GM18907 (cell line): ENCODE measurements around the gene NRIP1.

Source experiments
- ATAC-seq: cut with Tn5 transposase; IDR thresholded peaks from one replicate; pipeline ENCODE4 v1.9.1; 2021; ENCODE audit warnings: mild to moderate bottlenecking, moderate library complexity; ENCODE audit not compliant: unreplicated experiment

Gene NRIP1

GRCh38 chr21:14985306-14985705, 79.5 kb downstream of the NRIP1 start:
- no peak for ATAC-seq

GRCh38 chr21:14982336-14982735, 82.5 kb downstream of the NRIP1 start:
- ATAC-seq = no peak

- no peak for ATAC-seq
These were observed 83.6 kb downstream of the NRIP1 start for GRCh38 chr21:14981246-14981645.

DNA sequence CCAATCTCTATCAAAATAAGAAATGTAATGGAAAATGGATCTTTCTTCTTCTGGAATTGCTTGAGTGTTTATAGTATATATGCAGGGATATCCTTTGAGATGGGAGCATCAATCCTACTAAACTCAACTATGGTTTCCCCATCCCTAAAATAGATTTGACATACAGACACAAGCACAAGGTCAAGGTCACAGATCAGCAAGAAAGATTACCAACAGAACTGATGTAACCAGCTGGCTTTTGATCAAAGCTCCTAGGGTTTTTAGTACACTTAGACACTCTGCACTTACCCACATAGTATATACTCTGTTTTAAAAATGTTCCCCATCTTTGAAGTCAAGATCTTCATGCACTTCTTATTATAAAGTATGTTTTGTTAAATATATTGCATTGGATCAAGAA, 85.5 kb downstream of the NRIP1 start:
- no peak for ATAC-seq

- ATAC-seq = no peak
These were observed 87.0 kb downstream of the NRIP1 start for GRCh38 chr21:14977814-14978213.

- ATAC-seq = no peak
These were observed 89.5 kb downstream of the NRIP1 start for GRCh38 chr21:14975136-14975919.

DNA sequence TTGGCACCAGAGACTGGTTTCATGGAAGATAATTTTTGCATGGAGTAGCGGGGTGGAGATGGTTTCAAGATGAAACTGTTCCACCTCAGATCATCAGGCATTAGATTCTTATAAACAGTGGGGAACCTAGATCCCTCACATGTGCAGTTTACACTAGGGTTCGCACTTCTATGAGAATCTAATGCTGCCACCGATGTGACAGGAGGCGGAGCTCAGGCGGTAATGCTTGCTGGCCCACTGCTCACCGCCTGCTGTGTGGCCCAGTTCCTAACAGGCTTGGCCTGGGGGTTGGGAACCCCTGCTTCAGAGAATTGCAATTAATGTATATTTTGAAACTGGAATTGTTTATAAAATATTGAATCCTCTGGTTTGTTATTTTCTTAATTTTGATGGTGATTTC, 92.1 kb downstream of the NRIP1 start:
- ATAC-seq = no peak

GRCh38 chr21:14968821-14969220, 96.0 kb downstream of the NRIP1 start:
- ATAC-seq = no peak

GRCh38 chr21:14968029-14968428, 96.8 kb downstream of the NRIP1 start:
- no peak for ATAC-seq

DNA sequence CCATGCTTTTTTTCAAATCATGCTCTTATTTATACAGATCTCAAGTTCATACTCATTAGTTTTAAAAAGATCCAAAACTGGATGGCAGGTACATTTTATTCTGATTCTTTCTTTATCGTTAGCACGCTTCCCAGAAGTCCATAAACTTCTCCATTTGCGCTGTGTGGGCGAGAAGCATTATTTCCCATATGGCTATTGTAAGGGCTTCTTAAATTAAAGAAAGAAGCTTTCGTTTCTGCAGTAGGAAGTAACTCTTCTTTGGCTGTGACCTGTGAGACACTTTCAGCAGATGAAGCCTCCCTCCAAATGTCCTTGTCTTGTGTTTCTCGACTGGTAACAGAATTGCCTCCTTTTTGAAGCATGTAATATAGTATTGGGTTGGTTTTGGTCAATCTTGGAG, 100.2 kb downstream of the NRIP1 start:
- no peak for ATAC-seq

DNA sequence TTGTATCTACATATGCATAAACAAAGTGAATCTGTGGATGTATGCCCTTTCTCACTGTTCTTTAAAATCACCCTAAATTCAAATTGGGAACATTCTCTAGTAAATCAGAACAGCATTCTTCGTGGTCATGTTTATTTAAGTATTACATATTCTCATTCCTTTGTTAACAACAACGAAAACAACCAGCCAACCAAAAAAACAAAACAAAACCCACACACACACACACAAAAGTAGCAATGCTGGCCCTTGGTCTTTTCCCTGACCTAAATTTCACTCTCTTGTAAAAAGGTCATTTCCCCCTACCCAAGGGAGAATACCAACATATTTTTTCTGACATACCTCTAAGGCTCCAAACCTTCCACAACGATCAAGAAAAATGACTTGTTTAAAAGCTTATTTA, 102.6 kb downstream of the NRIP1 start:
- ATAC-seq = no peak

DNA sequence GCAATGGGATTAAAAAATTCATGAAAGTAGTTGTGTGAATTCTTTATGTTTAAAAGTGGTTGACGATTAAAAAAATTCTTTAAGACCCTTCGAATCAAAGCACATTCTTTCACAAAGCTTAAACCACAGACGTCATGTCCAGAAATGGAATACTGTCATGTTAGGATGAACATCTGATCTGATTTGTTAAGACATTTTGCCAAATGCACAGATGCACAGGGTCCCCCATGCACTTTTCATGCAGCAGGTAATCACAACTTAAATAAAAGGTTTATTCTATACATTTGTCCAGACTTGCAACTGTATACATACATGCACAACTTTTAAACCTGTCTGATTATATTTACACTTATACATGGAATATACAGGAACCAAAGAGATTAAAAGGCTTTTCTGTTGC, 103.3 kb downstream of the NRIP1 start:
- no peak for ATAC-seq

GRCh38 chr21:14959343-14959742, 105.5 kb downstream of the NRIP1 start:
- ATAC-seq = no peak

DNA sequence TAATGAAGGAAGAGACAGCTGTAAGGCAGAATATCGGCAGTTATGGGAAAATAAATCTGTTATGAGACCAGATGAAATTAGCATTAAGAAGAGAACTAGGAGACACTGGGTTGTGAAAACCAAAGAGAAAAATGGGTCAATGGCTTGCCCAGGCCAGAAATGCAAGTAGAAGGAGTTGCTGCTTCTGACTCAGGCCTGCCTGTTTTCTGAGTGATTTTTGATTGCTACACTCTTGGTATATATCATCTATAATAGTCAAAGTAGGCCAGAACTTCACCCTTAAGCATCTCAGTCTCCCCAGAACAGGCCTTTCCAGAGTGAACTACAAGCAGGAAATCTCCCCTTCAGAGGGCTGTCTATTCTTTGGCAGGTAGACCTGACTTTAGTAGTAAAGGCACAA, 107.0 kb downstream of the NRIP1 start:
- no peak for ATAC-seq

DNA sequence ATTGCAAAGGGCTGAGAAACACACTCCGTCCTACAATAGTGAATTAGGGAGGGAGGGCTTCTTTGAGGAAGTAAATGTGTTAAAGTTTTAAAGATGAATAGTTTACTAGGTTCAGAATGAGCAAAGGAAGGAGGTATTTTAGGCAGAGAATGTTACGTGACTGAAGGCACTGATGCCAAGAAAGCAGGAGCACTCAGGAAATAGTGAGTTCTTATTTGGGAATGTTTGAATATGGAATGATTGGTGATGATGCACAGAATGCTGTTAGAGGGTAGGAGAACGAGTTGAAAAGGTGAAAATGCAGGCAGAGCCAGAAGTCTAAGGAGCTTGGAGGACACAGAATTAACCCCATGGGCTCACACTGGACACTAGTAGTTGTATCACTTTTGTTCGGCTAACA, 108.0 kb downstream of the NRIP1 start:
- ATAC-seq = no peak

DNA sequence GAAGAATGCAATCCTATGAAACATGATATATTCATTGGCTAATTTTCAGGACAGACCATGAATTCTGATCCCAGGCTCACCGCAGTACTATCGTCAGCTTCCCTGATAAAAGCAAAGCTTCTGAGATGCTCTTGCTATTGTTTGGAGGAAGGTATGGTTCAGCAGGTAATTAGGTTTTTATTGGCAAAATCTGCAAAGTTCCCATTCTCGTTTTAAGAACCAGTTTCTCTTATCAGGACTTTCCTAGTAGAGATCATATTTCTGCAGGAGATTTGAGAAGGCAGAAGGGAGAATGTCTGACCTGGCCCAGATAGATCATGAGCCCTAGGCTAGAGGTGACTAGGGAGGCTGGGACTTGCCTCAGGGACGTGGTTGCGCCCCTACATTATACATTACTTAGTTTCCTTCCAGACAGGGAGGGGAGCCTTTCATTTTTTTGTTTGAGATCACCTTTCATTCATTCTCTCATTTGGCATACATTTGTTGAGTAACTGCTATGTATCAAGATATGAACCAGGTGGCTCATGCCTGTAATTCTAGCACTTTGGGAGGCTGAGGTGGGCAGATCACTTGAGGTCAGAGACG, 108.8 kb downstream of the NRIP1 start:
- no peak for ATAC-seq

GRCh38 chr21:14952916-14953315, 111.9 kb downstream of the NRIP1 start:
- ATAC-seq = no peak

GRCh38 chr21:14949603-14950002, 115.2 kb downstream of the NRIP1 start:
- no peak for ATAC-seq

GRCh38 chr21:14947613-14948160, 117.1 kb downstream of the NRIP1 start:
- no peak for ATAC-seq

DNA sequence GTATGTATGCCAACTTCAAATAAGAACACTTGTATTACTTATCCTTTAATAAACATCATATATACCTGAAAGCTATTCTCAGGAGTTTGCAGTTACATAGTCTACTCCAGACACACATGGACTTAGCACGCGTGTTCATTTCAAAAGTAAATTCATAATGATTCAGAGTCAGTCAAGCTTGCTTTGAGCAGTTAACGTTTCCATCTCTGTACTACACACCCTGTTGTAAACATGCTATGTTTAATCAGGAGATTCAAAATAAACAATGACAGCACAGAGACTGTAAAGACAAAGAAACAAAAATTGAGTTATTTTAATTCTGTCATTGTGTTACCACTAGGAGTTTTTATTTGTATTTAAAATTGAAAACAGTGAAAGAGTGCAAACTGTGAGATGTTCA, 119.6 kb downstream of the NRIP1 start:
- ATAC-seq = no peak

GRCh38 chr21:14943616-14944015, 121.2 kb downstream of the NRIP1 start:
- ATAC-seq = no peak

DNA sequence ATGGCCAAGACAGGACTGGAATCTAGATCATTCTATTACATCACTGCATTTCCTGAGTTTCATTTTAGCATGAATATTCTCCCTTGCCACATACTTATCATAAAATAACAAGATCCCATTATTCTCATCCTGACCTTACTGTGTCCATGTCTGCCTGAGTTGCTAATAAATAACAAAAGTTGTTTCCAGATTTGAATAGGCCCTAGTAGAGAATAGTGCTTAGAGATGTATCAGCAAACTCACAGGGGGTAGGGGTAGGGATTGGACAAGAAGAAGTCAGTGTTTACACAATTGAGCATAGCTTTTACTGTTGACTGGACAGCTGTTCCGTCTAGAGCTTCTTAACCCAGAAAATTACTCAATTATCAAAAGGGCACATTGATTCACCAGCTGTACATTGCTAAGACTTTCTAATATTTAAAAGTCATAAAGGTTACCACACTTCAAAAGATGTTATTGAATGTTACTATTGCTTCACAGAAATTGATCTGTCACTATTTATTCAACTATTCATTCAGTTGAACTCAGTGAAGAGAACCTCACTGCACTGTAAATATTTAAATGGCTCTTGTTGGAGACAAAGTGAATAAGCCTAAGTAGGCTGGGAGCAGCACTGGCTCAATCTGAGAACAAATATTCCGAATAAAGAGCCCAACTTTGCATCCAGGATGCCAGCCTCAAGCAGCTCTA, 121.9 kb downstream of the NRIP1 start:
- no peak for ATAC-seq
